GM21737 (cell line): ENCODE data around the gene HPCAL4.

Source experiments
- ATAC-seq: cut with Tn5 transposase; IDR thresholded peaks from one replicate; pipeline ENCODE4 v1.9.1; 2021; ENCODE audit warnings: mild to moderate bottlenecking, moderate library complexity; ENCODE audit not compliant: unreplicated experiment

The HPCAL4 gene

DNA sequence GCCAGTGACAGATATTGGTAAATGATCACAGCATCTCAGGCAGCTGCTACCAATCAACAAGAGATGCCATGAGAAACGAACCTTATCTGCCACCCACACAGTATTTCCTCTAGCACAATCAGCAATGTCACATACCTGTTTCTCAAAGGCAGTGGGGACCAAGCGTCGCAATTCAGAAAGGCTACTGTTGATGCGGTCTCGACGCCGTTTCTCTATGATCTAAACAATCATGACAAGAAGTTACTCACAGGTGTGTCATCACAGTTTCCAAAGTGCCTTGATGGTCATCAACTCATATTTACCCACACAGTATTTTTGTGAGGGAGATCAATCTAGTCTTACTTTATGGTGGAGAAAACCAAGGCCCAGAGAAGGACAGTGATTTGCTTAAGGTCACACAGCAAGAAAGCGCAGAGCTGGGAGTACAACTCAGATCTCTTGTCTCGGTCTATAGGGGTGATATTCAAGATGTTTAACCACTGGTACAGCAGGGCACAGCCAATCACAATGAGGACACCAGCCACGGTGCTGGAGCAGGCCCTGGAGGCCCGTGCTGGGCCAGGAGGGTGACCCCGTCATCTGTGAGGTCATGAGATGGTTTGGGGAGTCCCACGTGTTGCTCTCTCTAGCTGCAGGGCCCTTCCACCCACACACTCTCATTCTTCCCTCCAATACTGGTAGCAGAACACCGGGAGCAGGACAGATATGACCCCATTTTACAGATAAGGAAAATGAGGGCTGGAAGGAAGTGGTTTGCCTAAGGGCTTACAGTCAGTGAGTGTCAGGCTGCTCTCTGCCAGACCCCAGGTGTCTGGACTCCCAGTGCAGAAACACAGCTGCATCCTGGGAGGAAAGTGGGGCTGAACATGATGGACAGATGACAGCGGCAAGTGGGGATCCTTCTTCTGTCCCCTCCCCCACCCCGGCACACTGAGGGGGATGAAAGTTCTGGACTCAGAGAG lies 59.6 kb downstream of the HPCAL4 start:
- no peak for ATAC-seq

DNA sequence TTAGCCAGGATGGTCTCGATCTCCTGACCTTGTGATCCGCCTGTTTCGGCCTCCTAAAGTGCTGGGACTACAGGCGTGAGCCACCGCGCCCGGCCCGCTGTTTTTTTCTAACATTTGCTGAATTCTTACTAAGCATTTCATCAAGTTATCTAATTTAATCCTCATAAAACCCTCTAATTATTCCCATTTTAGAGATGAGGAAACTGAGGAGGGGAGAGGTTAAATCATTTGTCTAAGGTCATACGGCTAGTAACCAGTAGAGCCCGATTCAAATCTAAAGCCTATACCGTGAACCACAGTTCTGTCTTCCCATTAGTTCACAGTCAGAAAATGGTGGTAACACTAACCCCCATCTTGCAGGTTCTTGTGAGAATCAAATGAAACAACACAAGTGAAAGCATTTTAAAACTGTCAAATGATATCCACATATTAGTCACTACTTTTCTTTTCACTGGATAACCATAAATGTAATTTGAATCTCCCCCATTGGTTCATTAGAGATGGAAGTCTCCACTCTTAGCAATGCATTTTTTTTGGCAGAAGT lies 62.4 kb downstream of the HPCAL4 start:
- ATAC-seq, result no peak
